ENCODE measurements around the gene TMEM176B.

Gene TMEM176B

DNA sequence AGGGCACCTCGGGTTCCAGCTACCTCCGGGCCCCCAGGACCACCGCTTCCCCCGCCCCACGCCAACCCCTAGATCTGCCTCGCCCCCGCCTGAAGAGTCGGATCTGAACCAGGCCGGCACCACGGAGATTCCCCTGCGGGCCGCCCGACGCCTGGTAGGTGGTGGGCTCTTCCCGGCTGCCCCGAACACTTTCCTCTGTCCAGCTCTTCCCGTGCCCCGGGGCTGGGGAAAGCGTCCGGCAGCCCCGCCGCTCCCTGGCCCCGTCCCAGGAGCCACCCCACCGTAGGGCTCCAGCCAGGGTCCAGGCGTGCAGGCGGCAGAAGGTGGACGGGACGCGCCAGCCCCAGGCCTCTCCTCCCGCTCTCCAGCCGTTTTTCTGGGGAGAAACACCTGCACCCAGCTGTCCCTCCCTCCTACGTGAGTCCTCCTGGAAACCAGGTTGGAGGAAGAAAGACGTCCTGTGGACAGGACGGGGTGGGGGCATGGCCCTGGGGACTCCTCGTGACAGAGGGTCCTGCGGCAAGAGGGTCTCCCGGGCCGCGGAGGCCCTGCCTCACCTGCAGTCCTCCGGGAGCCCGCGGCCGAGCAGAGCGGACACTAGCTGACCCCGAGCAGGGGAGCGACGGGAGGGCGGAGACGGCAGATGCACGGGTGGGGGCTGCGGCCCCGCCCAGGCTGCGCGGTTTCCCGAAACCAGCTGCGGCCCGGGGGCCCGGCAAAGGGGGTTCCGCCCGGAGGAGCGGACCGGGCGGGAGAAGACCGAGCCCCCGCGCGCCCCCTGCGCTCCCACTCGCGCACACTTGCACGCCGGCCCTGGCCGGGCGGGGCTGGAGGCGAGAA, at the start of gene TMEM176B:
TSS of gene TMEM176B (minus strand) at position 624 of the 840 bp plus-strand sequence. CDS start 3,795 bp downstream, outside the sequence.
- Mint-ChIP-seq H3K4me3 (peak within 1 kb of the TSS; percentile 96), H3K27me3 (no peaks in the 10 kb centered on the region), H3K4me1 (ENCODE audit: low read depth) (peaks cover 48% of the 10 kb centered on the region), H3K9me3 (peaks cover 6% of the 10 kb centered on the region), H3K36me3 (ENCODE audit: low read depth) (peaks cover 45% of the 10 kb centered on the region), H3K27ac (peak within 1 kb of the TSS; percentile 96)
- intact Hi-C loops (cut with micrococcal nuclease), result loop anchor here (2.0 to 10.0 kb wide), 2 partner anchors 21 to 75 kb away; no protein-coding TSS in a partner anchor

DNA sequence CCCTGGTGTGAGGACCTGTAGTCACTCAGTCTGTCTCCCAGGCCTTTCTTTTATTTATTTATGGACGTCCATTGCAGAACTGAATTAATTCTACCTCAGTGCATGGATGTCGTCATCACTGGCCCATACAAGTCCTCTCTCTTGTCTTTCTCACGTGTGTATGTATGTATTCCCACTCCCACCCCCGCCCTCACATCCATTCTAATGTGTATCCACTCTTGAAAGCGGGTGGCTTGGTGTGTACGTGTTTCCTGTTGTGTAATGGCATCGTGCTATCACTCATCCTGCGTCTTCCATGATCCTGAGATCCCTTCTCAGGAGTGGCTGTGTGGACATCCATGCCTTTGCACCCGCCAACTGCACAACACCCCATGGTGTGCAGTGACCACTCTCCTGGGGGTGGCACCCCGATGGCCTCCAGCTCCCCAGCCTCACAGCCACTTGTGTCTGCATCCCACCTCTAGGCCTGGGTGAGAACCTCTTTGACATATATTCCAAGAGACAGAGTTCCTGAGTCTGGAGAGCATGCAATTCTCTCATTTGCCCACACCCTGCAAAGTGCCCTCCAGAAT, 49.1 kb upstream of the TMEM176B start:
- no peak overlapping the region for H3K27ac Mint-ChIP-seq
- peaks cover 25% of the 10 kb centered on the region for H3K27me3 Mint-ChIP-seq
- H3K4me1 Mint-ChIP-seq (ENCODE audit: low read depth), result peaks cover 42% of the 10 kb centered on the region
- H3K4me3 Mint-ChIP-seq, result no peak overlapping the region
- intact Hi-C loops (cut with micrococcal nuclease), result no loop called here
- no peaks in the 10 kb centered on the region for H3K36me3 Mint-ChIP-seq (ENCODE audit: low read depth)
- no peaks in the 10 kb centered on the region for H3K9me3 Mint-ChIP-seq

DNA sequence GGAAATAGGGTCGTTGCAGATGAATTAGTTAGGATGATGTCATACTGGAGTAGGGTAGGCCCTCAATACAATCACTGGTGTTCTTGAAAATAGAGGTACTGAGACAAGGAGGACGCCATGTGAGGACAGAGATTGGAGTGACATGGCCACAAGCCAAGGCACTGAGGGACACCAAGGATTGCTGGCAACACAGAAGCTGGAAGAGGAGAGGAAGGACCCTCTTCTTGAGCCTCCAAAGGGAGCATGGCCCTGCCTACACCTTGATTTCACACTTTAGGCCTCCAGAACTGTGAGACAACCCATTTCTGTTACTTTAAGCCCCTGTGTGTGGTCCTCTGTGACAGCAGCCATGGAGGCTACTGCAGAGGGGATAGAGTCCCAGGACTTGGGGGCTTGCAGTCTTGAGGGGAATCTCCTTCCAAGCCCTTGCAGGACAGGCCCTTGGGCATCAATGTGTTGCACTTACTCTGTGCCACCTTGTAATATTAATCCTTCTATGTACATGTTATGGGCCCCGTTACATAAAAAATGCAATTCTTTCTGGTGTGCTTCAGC, 48.5 kb upstream of the TMEM176B start:
- Mint-ChIP-seq H3K4me1 (ENCODE audit: low read depth) (peaks cover 48% of the 10 kb centered on the region), H3K36me3 (ENCODE audit: low read depth) (no peaks in the 10 kb centered on the region), H3K27me3 (peaks cover 25% of the 10 kb centered on the region), H3K4me3 (no peak overlapping the region), H3K27ac (no peak overlapping the region), H3K9me3 (no peaks in the 10 kb centered on the region)
- intact Hi-C loops (cut with micrococcal nuclease), result no loop called here

DNA sequence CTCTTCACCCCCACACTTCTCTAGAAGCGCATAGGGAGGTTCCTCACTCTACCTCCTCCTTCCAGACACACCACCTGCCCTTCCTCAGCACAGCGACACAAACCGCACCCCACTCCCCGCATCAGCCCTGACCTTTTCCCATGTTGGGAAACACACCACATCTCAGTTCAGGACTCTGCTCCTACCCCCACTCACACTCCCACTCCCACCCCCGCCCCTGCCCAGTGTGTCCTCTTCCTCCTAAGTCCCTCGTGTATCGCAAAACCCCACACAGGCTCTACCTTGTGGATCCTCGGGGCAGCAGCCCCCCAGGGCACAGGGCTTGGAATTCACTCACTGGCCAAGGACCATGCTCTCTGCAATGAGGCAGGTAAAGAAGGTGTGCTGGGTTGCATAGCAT, 47.9 kb upstream of the TMEM176B start:
- H3K9me3 Mint-ChIP-seq, result no peaks in the 10 kb centered on the region
- H3K4me3 Mint-ChIP-seq, result no peak overlapping the region
- H3K36me3 Mint-ChIP-seq (ENCODE audit: low read depth), result no peaks in the 10 kb centered on the region
- no peak overlapping the region for H3K27ac Mint-ChIP-seq
- peaks cover 50% of the 10 kb centered on the region for H3K4me1 Mint-ChIP-seq (ENCODE audit: low read depth)
- H3K27me3 Mint-ChIP-seq, result peaks cover 25% of the 10 kb centered on the region
- intact Hi-C loops (cut with micrococcal nuclease), result no loop called here

DNA sequence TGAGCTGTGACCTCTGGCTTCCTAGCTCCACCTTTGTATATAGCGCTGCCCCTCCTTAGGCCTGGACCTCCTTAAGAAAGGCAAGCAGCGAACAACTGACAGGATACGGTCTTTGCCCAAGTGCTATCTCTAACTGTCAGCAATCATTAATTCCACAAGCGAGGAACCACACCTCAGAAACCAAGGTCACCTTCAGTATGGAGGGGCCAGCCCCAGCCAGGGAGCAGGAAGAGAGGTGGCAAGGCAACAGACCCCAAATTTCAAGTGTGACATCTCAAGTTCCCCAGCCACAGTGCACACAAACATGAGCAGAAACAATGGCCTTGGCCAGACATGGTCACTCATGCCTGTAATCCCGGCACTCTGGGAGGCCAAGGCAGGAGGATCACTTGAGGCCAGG, 47.4 kb upstream of the TMEM176B start:
- Mint-ChIP-seq H3K9me3 (no peaks in the 10 kb centered on the region), H3K4me3 (no peak overlapping the region), H3K27ac (peak overlapping the region; percentile 31), H3K36me3 (ENCODE audit: low read depth) (no peaks in the 10 kb centered on the region), H3K4me1 (ENCODE audit: low read depth) (peaks cover 45% of the 10 kb centered on the region), H3K27me3 (peaks cover 21% of the 10 kb centered on the region)
- intact Hi-C loops (cut with micrococcal nuclease), result no loop called here

DNA sequence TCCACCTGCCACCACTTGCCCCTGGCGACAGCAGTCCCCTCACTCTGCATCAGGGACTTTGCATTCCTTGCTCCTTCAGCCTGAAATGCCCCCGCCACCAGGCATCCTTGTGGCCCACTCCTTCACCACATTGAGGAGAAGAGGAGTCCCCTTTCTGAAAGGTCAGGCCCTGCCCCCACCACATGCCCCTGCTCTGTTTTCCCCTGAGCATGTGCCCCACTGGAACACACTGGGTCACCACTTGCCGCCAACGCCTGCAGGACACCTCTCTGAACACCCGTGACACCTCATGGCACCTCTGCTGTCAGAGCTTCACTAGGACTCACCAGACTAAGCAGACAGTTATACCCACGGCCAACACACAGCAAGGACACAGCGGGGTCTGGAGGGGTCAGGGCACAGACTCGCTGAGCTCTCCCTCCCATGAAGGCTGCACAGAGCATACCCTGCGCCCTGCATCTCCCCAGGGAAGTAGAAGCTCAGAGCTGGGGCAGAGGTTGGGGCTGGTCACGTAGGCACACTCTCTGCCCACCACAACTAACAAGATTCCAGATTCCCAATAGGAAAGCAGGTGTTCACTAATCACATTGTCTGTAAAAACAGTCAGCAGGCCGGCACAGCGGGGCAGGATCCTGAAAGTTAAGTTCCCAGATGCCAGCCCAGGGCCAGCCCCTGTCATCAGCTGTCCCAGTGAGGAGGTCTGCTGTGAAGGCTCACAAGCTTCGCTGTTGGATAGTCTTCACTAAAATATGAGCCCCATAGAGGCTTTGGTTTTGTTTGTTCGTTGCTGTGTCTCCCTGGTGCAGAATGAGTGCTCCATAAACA, 46.3 kb upstream of the TMEM176B start:
- Mint-ChIP-seq H3K4me3 (no peak overlapping the region), H3K9me3 (no peaks in the 10 kb centered on the region), H3K27ac (peak overlapping the region; percentile 82), H3K4me1 (ENCODE audit: low read depth) (peaks cover 34% of the 10 kb centered on the region), H3K36me3 (ENCODE audit: low read depth) (no peaks in the 10 kb centered on the region), H3K27me3 (peaks cover 14% of the 10 kb centered on the region)
- intact Hi-C loops (cut with micrococcal nuclease), result no loop called here

DNA sequence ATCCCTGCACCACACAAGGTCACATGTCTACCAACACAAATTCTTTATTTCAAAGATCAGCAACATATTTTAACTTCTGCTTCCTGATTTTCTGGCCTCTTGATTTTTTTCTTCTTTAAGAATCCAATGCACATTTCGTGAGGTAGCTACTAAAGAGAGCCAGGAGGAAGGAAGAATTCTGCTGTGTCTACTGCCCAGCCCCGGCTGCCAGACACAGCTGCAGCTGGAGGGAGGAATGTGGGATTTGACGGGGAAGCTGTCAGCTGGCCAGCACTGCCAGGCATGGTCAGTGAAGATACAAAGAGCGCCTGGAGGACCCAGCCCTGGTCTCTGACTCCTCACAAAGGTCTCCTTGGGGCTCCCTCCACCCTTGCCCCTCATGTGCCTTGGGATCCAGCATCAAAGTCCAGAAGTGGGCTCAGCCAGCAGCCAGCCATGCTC, 45.3 kb upstream of the TMEM176B start:
- H3K4me3 Mint-ChIP-seq, result no peak overlapping the region
- H3K36me3 Mint-ChIP-seq (ENCODE audit: low read depth), result no peaks in the 10 kb centered on the region
- intact Hi-C loops (cut with micrococcal nuclease), result no loop called here
- H3K27me3 Mint-ChIP-seq, result peaks cover 17% of the 10 kb centered on the region
- H3K27ac Mint-ChIP-seq, result peak overlapping the region; percentile 82
- H3K9me3 Mint-ChIP-seq, result no peaks in the 10 kb centered on the region
- H3K4me1 Mint-ChIP-seq (ENCODE audit: low read depth), result peaks cover 34% of the 10 kb centered on the region

DNA sequence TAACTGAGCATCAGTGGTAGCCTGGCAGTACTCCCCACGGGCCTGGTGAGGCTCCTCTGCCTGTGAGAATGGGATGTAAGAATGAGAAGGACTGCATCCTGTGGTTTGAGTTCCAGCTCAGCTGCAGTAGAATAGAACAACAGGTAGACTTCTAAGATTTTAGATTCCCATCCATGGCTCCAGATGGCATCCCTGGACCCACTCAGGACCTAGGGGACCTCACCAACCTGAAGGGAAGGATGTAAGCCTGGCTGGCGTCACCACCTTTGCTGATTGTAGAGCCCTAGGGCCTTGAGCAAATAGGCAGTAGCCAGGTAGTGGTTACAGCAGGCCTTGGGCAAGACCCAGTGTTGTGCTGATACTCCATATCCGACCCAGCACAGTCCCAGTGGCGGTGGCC, 42.6 kb upstream of the TMEM176B start:
- Mint-ChIP-seq H3K9me3 (no peaks in the 10 kb centered on the region), H3K27me3 (peaks cover 3% of the 10 kb centered on the region), H3K4me3 (no peak overlapping the region), H3K27ac (no peak overlapping the region), H3K36me3 (ENCODE audit: low read depth) (no peaks in the 10 kb centered on the region), H3K4me1 (ENCODE audit: low read depth) (peaks cover 40% of the 10 kb centered on the region)
- intact Hi-C loops (cut with micrococcal nuclease), result no loop called here

DNA sequence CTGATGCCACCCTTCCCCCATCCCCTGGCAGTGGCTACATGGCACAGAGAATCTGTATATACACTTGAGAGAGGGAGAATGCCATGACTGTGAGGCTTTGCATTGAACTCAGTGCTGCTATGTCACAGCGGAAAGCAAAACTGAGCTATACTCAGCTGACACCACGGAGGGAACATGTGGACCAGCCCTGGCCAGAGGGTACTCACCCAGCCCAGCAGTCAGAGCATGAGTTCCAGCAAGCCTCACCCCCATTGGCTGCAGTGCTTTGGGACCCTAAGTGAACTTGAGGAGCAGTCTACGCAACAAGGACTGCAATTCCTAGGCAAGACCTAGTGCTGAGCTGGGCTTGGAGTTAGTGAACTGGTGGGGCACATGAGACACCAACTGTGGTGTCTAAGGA, 41.9 kb upstream of the TMEM176B start:
- Mint-ChIP-seq H3K27ac (no peak overlapping the region), H3K36me3 (ENCODE audit: low read depth) (no peaks in the 10 kb centered on the region), H3K4me3 (no peak overlapping the region), H3K9me3 (no peaks in the 10 kb centered on the region), H3K4me1 (ENCODE audit: low read depth) (peaks cover 40% of the 10 kb centered on the region), H3K27me3 (peaks cover 3% of the 10 kb centered on the region)
- intact Hi-C loops (cut with micrococcal nuclease), result no loop called here

DNA sequence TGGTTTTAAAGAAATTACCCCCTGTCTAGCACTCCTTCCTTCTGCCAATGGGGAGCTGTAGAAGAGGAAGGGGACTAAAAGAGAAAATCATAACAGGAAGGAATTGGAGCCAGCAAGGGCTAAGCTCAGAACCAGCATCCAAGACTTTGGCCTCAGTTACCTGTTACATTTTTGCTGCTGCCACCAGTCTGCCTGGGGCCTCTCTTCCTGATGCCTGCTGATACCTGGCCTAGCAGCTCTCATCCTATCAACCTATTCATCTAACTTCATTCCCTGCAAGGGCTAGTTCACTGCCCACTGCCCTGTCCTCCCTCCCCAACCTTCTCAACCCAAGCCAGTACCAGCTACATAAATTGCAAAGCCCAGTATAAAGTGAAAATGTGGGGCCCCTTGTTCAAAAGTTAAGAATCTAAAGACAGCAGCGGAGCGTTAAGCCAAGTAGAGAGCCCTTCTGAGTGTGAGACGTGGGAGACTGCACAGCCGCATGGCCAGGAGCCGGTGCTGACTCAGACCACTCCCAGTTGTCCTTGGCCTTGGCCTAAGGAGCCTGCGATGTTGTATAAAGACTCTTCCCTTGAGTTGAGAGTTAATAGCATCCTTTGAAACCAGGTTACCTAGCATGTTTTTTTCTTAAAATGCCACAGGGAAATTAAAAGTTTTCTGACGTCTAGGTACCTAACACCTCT, 38.9 kb upstream of the TMEM176B start:
- Mint-ChIP-seq H3K27ac (no peak overlapping the region), H3K4me3 (no peak overlapping the region), H3K27me3 (peaks cover 3% of the 10 kb centered on the region), H3K4me1 (ENCODE audit: low read depth) (peaks cover 22% of the 10 kb centered on the region), H3K36me3 (ENCODE audit: low read depth) (no peaks in the 10 kb centered on the region), H3K9me3 (no peaks in the 10 kb centered on the region)
- intact Hi-C loops (cut with micrococcal nuclease), result no loop called here

DNA sequence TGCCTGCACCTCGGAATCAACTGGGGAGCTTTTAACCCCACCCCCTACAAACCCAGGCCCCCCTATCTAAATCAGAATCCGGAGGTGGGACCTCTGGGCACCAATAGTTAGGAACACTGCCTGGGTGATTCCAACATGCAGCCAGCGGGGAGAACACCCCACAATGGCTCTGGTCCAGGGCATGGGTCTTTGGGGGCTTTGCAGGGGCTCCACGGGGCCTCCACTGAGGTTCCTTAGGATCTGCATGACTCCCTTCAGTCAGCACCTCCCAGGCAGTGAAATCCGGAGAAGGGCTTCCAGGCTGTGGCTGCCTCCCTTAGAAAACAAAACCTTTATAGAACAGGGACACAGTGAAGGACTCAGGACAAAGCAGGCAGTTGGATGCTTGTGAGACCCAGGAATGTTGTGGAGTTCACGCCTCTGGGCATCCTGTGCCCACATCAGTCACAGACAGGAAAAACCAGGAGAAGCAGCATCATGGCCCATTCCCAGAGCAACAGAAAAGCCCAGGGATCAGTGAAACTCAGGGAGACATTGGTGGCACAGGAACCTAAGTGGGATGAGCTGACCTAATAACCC, 35.6 kb upstream of the TMEM176B start:
- Mint-ChIP-seq H3K27me3 (peaks cover 5% of the 10 kb centered on the region), H3K36me3 (ENCODE audit: low read depth) (no peaks in the 10 kb centered on the region)
- intact Hi-C loops (cut with micrococcal nuclease), result no loop called here

DNA sequence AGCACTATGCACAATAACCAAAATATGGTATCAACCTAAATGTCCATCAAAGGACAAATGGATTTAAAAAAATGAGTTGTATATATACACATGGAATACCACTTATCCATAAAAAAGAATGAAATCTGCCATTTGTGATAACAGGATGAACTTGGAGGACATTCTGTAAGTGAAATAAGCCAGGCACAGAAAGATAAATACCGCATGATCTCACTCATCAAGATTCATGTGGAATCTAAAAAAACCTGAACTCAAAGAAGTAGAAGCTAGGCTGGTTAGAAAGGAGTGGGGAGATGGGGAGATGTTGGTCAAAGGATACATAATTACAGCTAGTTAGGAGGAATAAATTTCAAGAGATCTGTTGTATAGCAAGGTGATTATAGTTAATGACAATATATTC, 34.9 kb upstream of the TMEM176B start:
- Mint-ChIP-seq H3K4me1 (ENCODE audit: low read depth) (peaks cover 12% of the 10 kb centered on the region), H3K9me3 (no peaks in the 10 kb centered on the region), H3K4me3 (no peak overlapping the region), H3K27me3 (peaks cover 3% of the 10 kb centered on the region), H3K27ac (no peak overlapping the region), H3K36me3 (ENCODE audit: low read depth) (no peaks in the 10 kb centered on the region)
- intact Hi-C loops (cut with micrococcal nuclease), result no loop called here

More for the DNA sequence above, 35.6 kb upstream of the TMEM176B start:
- no peak overlapping the region for H3K4me3 Mint-ChIP-seq
- no peaks in the 10 kb centered on the region for H3K9me3 Mint-ChIP-seq
- H3K27ac Mint-ChIP-seq, result no peak overlapping the region
- H3K4me1 Mint-ChIP-seq (ENCODE audit: low read depth), result peaks cover 16% of the 10 kb centered on the region

DNA sequence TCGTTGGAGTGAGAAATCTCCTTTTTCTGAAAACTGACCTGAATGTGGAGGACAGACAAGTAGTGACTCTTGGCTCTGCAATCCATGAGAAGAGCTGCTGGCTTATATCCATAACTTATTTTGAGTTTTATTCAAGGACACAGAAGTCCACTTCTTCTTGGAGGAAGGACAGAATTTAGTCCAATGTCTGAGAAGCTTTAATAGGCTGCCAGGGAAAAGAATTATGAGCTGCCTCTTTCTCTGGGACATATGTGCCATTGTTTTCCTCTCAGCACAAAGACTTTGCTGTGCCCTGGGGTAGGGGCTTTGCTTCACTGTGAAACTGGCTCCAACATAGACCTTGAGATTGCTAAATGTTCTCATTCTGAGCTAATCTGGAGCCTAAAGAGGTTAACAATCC, 31.7 kb upstream of the TMEM176B start:
- H3K4me3 Mint-ChIP-seq, result no peak overlapping the region
- H3K27me3 Mint-ChIP-seq, result peaks cover 4% of the 10 kb centered on the region

More for the DNA sequence above, 31.7 kb upstream of the TMEM176B start:
- intact Hi-C loops (cut with micrococcal nuclease), result no loop called here
- peaks cover 19% of the 10 kb centered on the region for H3K4me1 Mint-ChIP-seq (ENCODE audit: low read depth)
- H3K9me3 Mint-ChIP-seq, result no peaks in the 10 kb centered on the region
- H3K36me3 Mint-ChIP-seq (ENCODE audit: low read depth), result no peaks in the 10 kb centered on the region
- no peak overlapping the region for H3K27ac Mint-ChIP-seq

Measured in dendritic cell treated with granulocyte-macrophage colony-stimulating factor and Interleukin-4, amounts not matched to agents 40 ng/mL and 50 ng/mL, for 4 days (primary cell).